Vagina (tissue), 2 donors: ENCODE results near the gene SSNA1.

Source experiments
- POLR2A ChIP-seq, 2 donors: fragments of 450-650 bp; IDR thresholded peaks; one replicate each; pipeline ENCODE4 v1.6.1; 2017; ENCODE audit warnings: antibody characterized with exemption in 2 of 2, mild to moderate bottlenecking in 2 of 2, moderate library complexity in 2 of 2
- POLR2AphosphoS5 ChIP-seq, 2 donors: sonication (generic); formaldehyde crosslinking; IDR thresholded peaks; one replicate each; pipeline ENCODE4 v1.9.0; 2017; ENCODE audit warnings: antibody characterized with exemption in 2 of 2, mild to moderate bottlenecking in 2 of 2, low read depth in 1 of 2; ENCODE audit not compliant: insufficient read depth in 1 of 2
- TF ChIP-seq, protein P1 (sequence below), 3 experiments: fragments of 450-650 bp in 2 of 3; fragments of 200-600 bp in 1 of 3; sonication (generic) in 1 of 3; IDR thresholded peaks; one replicate each; pipeline ENCODE4 v1.5.1; 2017 to 2019; ENCODE audit warnings: antibody characterized with exemption in 3 of 3, mild to moderate bottlenecking in 2 of 3, moderate library complexity in 2 of 3

DNA sequence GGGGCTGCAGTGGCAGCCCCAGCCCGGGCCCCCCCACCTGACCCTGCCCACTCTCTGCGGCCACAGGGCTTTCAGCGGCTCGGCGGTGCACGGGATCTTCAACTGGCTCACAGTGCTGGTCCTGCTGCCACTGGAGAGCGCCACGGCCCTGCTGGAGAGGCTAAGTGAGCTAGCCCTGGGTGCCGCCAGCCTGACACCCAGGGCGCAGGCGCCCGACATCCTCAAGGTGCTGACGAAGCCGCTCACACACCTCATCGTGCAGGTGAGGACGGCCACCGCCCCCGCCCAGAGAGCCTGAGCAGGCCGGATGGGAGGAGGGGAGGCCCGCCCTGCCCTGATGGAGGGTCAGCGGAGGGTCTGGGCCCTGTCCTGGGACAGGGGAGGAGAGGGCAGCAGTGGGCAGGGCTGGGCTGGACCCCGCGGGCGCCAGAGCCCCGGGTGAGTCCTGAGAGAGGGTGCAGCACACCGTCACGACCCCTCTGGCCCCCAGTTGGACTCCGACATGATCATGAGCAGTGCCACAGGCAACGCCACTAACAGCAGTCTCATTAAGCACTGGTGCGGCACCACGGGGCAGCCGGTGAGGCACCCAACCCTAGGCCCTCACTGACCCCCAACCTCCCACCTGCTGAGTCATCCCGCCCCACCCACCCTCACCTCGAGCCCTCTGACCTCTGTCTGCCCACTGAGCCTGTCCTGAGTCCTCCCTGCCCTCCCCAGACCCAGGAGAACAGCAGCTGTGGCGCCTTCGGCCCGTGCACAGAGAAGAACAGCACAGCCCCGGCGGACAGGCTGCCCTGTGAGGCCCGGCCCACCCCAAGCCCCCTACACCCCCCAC lies 44.9 kb downstream of the SSNA1 start:
- TF ChIP-seq, protein P1, sequence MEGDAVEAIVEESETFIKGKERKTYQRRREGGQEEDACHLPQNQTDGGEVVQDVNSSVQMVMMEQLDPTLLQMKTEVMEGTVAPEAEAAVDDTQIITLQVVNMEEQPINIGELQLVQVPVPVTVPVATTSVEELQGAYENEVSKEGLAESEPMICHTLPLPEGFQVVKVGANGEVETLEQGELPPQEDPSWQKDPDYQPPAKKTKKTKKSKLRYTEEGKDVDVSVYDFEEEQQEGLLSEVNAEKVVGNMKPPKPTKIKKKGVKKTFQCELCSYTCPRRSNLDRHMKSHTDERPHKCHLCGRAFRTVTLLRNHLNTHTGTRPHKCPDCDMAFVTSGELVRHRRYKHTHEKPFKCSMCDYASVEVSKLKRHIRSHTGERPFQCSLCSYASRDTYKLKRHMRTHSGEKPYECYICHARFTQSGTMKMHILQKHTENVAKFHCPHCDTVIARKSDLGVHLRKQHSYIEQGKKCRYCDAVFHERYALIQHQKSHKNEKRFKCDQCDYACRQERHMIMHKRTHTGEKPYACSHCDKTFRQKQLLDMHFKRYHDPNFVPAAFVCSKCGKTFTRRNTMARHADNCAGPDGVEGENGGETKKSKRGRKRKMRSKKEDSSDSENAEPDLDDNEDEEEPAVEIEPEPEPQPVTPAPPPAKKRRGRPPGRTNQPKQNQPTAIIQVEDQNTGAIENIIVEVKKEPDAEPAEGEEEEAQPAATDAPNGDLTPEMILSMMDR (IDR thresholded peaks at IDR 0.05) = no peak
- no peak for TF ChIP-seq POLR2AphosphoS5 (IDR thresholded peaks at IDR 0.05; ENCODE audit: insufficient read depth in 1 of 2, low read depth in 1 of 2)
- TF ChIP-seq POLR2A (IDR thresholded peaks at IDR 0.05) = no peak
